ENCODE results near the gene ALAS1. TPM values are rescaled to one million over a fixed set of nuclear protein-coding genes. Genes with fewer than 3 reads are reported as not detected.

The ALAS1 gene
- total and polyA plus RNA-seq, 2 of the 13 experiments (the other 11 are each of a cell fraction or from before 2014, with no cell fraction given) = 36.0 to 43.2 TPM

GRCh38 chr3:52222319-52223221 is 24.6 kb downstream of the ALAS1 start (continued):
- TF ChIP-seq, protein P1, sequence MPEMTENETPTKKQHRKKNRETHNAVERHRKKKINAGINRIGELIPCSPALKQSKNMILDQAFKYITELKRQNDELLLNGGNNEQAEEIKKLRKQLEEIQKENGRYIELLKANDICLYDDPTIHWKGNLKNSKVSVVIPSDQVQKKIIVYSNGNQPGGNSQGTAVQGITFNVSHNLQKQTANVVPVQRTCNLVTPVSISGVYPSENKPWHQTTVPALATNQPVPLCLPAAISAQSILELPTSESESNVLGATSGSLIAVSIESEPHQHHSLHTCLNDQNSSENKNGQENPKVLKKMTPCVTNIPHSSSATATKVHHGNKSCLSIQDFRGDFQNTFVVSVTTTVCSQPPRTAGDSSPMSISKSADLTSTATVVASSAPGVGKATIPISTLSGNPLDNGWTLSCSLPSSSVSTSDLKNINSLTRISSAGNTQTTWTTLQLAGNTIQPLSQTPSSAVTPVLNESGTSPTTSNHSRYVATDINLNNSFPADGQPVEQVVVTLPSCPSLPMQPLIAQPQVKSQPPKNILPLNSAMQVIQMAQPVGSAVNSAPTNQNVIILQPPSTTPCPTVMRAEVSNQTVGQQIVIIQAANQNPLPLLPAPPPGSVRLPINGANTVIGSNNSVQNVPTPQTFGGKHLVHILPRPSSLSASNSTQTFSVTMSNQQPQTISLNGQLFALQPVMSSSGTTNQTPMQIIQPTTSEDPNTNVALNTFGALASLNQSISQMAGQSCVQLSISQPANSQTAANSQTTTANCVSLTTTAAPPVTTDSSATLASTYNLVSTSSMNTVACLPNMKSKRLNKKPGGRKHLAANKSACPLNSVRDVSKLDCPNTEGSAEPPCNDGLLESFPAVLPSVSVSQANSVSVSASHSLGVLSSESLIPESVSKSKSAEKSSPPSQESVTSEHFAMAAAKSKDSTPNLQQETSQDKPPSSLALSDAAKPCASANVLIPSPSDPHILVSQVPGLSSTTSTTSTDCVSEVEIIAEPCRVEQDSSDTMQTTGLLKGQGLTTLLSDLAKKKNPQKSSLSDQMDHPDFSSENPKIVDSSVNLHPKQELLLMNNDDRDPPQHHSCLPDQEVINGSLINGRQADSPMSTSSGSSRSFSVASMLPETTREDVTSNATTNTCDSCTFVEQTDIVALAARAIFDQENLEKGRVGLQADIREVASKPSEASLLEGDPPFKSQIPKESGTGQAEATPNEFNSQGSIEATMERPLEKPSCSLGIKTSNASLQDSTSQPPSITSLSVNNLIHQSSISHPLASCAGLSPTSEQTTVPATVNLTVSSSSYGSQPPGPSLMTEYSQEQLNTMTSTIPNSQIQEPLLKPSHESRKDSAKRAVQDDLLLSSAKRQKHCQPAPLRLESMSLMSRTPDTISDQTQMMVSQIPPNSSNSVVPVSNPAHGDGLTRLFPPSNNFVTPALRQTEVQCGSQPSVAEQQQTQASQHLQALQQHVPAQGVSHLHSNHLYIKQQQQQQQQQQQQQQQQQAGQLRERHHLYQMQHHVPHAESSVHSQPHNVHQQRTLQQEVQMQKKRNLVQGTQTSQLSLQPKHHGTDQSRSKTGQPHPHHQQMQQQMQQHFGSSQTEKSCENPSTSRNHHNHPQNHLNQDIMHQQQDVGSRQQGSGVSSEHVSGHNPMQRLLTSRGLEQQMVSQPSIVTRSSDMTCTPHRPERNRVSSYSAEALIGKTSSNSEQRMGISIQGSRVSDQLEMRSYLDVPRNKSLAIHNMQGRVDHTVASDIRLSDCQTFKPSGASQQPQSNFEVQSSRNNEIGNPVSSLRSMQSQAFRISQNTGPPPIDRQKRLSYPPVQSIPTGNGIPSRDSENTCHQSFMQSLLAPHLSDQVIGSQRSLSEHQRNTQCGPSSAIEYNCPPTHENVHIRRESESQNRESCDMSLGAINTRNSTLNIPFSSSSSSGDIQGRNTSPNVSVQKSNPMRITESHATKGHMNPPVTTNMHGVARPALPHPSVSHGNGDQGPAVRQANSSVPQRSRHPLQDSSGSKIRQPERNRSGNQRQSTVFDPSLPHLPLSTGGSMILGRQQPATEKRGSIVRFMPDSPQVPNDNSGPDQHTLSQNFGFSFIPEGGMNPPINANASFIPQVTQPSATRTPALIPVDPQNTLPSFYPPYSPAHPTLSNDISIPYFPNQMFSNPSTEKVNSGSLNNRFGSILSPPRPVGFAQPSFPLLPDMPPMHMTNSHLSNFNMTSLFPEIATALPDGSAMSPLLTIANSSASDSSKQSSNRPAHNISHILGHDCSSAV (CRISPR knock-in tag; IDR thresholded peaks at IDR 0.05; ENCODE audit: borderline replicate concordance) = no peak
- TF ChIP-seq EP300 (IDR thresholded peaks at IDR 0.05; ENCODE audit: low read depth in 2 of 2, low read length in 2 of 2) (no peak), EP300 (CRISPR knock-in tag; IDR thresholded peaks at IDR 0.05; ENCODE audit: borderline replicate concordance) (no peak), ZC3H4 (CRISPR knock-in tag; IDR thresholded peaks at IDR 0.05; ENCODE audit: borderline replicate concordance) (no peak), KAT7 (CRISPR knock-in tag; IDR thresholded peaks at IDR 0.05; ENCODE audit: borderline replicate concordance) (no peak), ZNF501 (CRISPR knock-in tag; IDR thresholded peaks at IDR 0.05) (no peak)

Measured in HepG2 (cell line).